DOHH2 (cell line): Measurements from ENCODE around the gene CAB39.

ENCODE experiments used
- CTCF ChIP-seq: fragments of 200-600 bp; sonication (generic); IDR thresholded peaks from one replicate; pipeline ENCODE4 v1.5.1; 2014; ENCODE audit warnings: antibody characterized with exemption, mild to moderate bottlenecking, low read depth, low read length; ENCODE audit not compliant: poor library complexity, severe bottlenecking
- EZH2phosphoT487 ChIP-seq: fragments of 200-600 bp; sonication (generic); IDR thresholded peaks from 2 replicates; pipeline ENCODE4 v1.6.1; 2017; ENCODE audit warnings: borderline replicate concordance, mild to moderate bottlenecking, antibody characterized with exemption, low read length, moderate library complexity, mixed read lengths

- no peak for TF ChIP-seq CTCF
- no peak for TF ChIP-seq EZH2phosphoT487
Measured at GRCh38 chr2:230669386-230669950, 43.2 kb upstream of the CAB39 start.
